ENCODE data around the gene PRMT9. TPM values are rescaled to one million over a fixed set of nuclear protein-coding genes. Genes with fewer than 3 reads are reported as not detected.

Gene PRMT9
- total RNA-seq, 1 experiment from 2014 or later: 10.5 TPM

DNA sequence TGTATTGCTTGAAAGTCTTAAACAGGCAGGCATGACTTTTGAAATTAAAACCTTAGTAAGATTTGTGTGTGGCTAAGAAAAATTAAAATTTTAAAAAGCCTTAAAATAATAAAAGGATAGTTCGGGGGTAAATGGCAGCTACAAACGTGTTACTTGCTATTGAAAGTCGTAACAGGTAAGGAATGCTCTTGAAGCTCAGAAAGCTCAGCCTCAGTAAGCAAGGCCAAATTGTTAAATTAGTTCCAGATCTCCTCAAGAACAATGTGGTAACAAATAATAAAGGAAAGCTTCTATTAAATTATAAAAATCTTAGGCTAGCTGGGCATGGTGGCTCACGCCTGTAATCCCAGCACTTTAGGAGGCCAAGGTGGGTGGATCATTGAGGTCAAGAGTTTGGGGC lies 25.5 kb downstream of the PRMT9 start:
- WGBS (ENCODE audit: extremely low coverage, insufficient read length, low lambda C conversion rate): no CpG with 5 or more reads among the region's 4 CpGs

More for the DNA sequence above, 25.5 kb downstream of the PRMT9 start:
- Histone ChIP-seq H3K23ac (ENCODE audit: insufficient read length, low read depth, low read length) (no peak overlapping the region), H3T11ph (ENCODE audit: low read length) (no peak overlapping the region), H2AFZ (ENCODE audit: low read length) (no peak overlapping the region), H3K9ac (ENCODE audit: extremely low read depth, insufficient read length, low read length) (no peak overlapping the region), H3K14ac (ENCODE audit: insufficient read depth, low read length) (no peak overlapping the region), H2BK5ac (ENCODE audit: insufficient read length, low read length) (no peak overlapping the region), H4K20me1 (ENCODE audit: control insufficient read depth, insufficient read depth, insufficient read length) (no peaks in the 10 kb centered on the region), H4K91ac (ENCODE audit: insufficient read length, low read depth, low read length) (no peak overlapping the region), H3K79me1 (ENCODE audit: insufficient read depth, low read depth, low read length, poor library complexity, severe bottlenecking) (no peaks in the 10 kb centered on the region), H3K27me3 (ENCODE audit: insufficient read depth, low read length) (no peaks in the 10 kb centered on the region), H3K9me3 (ENCODE audit: control insufficient read depth, low read depth, low read length) (no peaks in the 10 kb centered on the region), H4K8ac (replicated peaks; ENCODE audit: insufficient read length, low read depth, low read length) (no peak overlapping the region), H2AK5ac (ENCODE audit: insufficient read length, low read length) (no peak overlapping the region), H2BK120ac (ENCODE audit: low read depth, low read length, poor library complexity, severe bottlenecking) (no peak overlapping the region), H4K5ac (ENCODE audit: insufficient read length, low read depth, low read length) (no peak overlapping the region), H2BK15ac (ENCODE audit: low read depth, low read length) (no peak overlapping the region), H3K4me2 (ENCODE audit: insufficient read depth, insufficient read length, low read length) (no peak overlapping the region), H3K4me1 (ENCODE audit: insufficient read depth, low read length) (no peaks in the 10 kb centered on the region; the same call in 1 of the 2 replicates), H3K79me2 (ENCODE audit: insufficient read depth, low read length) (no peaks in the 10 kb centered on the region), H3K27ac (ENCODE audit: insufficient read length, low read depth, low read length) (no peak overlapping the region), H3K4ac (ENCODE audit: low read depth, low read length) (no peak overlapping the region), H3K18ac (ENCODE audit: insufficient read length, low read depth, low read length) (no peak overlapping the region), H2BK20ac (ENCODE audit: low read depth, low read length, poor library complexity, severe bottlenecking) (no peak overlapping the region), H2BK12ac (ENCODE audit: insufficient read length, low read depth, low read length) (no peak overlapping the region), H3K23me2 (ENCODE audit: insufficient read length, low read depth, low read length, poor library complexity, severe bottlenecking) (no peaks in the 10 kb centered on the region), H3K56ac (ENCODE audit: insufficient read length, low read depth, low read length) (no peak overlapping the region)
- no peak overlapping the region for H3K4me3 Mint-ChIP-seq
- H3K27me3 Mint-ChIP-seq (ENCODE audit: low read depth): no peaks in the 10 kb centered on the region; the same call in 1 of the 2 replicates
- H3K27ac Mint-ChIP-seq: no peak overlapping the region
- no peak for DNase-seq
- no peaks in the 10 kb centered on the region for H3K9me3 Mint-ChIP-seq
- no peak for TF ChIP-seq CTCF (conservative IDR thresholded peaks at IDR 0.05)
- peaks cover 13 to 17% of the 10 kb centered on the region in 2 experiments for H3K4me1 Mint-ChIP-seq
- H3K36me3 Mint-ChIP-seq (ENCODE audit: insufficient read depth in 1 of 3, low read depth in 3 of 3): peaks cover 20 to 74% (median 58%) of the 10 kb centered on the region in 3 experiments

All from H9 (cell line).